NCI-H2227 (cell line): Measurements from ENCODE around the gene CYP2W1.
"Not testable (repeated sequence)": the region's sequence is repeated elsewhere in the genome, so short reads cannot be mapped to it uniquely, and the experiment has no call there.

Experiments
- DNase-seq: peaks from one replicate; lab custom pipeline; 2025; ENCODE audit not compliant: unreplicated experiment; lab: John Stamatoyannopoulos, UW

The CYP2W1 gene

DNA sequence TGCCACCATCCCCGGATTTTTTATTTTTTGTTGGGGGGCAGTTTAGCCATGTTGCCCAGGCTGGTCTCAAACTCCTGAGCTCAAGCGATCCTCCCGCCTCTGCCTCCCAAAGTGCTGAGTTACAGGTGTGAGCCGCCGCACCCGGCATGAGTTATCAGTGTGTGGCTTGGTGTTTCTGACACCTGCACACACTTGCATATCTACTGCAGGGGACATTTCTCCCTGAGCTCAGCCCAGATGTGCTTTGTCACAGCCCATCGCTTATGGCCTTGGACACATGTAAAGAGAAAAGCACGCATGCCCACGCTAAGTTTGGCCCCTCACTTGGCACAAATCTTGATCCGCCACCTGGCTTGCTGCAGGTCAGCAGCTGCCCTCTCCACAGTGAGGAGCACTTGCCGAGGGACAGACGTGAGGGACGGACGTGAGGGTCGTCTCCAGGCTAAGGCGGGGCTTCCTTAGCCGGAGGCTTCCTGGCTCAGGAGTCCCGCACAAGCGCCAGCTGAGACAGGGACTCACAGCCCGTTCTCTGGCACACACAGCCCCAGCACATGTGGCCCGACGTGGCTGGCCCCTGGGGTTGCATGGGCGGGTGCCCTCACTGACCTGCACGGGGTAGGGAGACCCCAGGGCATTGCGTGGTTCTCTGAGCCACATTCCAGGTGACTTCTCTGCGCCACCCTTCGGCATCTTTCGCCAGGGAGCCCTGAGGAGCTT, 11.8 kb downstream of the CYP2W1 start:
- DNase-seq: no peak

DNA sequence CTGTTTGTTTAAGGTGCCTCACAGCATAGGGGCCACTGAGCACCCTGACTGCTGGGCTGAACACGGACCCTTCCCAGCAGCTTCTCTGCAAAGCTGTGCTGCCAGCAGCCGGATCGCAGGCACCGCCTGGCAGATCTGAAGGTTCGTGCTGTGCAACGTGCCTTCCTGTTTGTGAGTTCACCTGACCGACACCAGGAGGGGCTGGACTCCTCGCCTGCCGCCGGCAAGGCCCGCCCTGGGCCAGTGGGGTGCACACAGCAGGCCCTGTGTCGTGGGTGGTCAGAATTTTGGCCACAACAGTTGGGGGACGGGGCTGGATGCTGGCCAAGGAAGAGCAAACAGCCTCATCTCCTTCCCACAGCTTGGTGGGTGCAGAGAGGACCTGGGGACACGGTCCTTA, 12.6 kb downstream of the CYP2W1 start:
- DNase-seq: no peak

DNA sequence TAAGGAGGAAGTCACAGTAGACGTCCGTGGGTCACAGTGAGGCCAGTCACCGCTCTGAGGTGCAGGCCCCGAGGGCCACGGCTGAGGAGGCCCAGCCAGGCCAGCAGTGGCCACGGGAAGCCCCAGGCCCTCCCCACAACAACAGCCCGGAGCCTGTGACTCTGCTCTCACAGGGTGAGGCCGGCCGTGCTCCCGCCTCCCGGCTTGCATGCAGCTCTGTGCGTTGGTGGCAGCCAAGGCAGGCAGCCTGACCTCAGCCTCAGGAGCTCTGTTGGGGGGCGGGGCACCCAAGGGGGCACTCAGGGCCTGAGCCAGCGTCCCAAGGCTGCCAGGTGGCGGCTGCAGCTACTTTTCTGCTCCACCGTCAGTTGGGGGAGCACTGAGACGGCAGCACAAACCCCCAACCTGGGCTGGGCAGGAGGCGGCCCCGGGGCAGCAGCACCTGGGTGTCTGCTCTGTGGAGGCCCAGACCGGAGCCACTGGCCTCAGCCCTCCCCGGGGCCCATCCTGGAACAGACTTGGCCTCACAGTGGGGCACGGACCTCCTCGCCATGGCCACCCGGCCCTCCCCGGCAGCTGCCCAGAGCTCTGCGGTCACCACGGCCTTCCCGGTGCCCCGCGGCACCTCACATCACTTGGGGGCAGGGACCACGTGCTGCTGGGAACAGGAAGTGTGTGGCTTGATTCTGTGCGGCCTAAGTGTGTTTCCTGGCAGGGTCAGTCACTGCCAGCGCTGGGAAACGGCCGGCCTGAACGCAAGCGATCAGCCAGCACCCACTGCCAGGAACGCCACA, 13.3 kb downstream of the CYP2W1 start:
- no peak for DNase-seq

DNA sequence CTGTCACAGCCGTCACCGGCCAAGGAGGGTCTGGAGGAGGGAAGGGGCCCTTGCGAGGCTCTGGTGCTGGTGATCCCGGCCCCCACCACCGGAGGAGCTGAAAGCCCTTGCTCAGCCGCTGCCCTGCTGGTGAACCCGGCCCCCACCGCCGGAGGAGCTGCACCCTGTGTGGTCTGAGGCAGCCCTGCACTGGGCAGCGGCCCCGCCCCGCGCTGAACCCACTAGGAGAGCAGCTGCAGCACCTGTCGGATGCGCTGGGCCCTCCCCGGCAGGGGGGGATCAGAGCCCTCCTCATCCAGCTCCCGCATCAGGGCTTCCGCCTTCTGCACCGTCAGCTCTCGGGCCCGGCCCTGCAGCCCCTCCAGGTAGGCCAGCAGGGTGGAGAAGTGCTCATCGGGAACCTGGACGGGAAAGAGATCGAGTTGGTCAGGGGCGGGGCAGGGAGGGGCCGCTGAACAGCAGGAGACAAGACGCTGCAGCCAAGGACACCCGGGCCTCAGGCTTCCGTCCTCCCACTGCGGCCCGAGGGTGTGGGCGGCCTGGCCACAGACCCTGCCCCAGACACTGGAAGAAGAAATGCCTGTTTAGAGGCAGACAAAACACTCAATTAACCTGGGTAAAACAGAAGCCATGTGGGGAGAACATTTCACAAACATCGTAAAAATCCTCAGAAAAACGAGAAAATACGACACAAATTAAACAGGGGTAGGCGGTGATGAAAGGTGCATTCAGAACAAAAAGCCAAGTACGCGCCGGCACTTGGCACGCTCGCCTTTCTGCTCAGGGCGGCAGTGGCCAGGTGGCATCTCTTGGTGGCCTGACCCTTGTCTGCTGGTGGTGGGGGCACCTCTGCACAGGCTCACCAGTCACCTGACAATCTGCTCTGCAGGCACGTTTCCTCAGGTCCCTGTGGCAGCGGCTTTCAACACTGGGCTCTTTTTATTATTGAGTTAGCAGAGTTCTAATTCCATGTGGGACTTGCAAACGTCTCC, 14.7 kb downstream of the CYP2W1 start:
- peak; percentile 51 for DNase-seq

DNA sequence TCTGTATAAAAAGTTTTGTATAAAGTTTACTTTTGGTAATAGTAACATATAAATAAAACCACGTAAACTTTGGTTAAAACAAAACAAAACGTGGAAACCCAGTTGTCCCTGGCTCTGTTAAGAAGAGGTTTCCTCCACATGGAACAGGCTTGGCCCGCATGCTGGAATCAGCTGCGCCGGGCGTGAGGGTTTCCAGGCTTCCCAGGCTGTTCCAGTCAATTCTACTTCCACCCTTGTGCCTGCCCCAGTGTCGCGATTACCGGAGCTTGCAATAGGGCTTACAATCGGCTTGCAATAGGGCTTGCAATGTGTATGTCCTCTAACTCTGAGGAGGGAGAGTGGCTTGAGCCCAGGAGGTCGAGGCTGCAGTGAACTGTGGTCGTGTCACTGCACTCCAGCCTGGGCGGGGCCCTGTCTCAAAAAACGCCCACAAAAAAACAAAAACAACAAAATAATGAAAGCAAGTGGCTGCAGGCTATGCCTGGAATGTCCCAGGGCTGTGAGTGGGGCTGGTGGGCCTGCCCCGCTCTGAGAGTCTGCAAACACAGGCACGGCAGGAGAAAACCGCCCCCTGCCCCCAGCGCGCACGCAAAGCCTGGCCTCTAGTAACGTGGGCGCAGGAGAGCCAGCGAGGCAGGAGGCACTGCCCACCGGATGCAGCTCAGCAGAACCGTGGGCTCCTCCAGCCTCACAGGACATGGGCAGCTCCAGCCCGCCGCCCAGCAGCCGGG, 16.3 kb downstream of the CYP2W1 start:
- DNase-seq: no peak

DNA sequence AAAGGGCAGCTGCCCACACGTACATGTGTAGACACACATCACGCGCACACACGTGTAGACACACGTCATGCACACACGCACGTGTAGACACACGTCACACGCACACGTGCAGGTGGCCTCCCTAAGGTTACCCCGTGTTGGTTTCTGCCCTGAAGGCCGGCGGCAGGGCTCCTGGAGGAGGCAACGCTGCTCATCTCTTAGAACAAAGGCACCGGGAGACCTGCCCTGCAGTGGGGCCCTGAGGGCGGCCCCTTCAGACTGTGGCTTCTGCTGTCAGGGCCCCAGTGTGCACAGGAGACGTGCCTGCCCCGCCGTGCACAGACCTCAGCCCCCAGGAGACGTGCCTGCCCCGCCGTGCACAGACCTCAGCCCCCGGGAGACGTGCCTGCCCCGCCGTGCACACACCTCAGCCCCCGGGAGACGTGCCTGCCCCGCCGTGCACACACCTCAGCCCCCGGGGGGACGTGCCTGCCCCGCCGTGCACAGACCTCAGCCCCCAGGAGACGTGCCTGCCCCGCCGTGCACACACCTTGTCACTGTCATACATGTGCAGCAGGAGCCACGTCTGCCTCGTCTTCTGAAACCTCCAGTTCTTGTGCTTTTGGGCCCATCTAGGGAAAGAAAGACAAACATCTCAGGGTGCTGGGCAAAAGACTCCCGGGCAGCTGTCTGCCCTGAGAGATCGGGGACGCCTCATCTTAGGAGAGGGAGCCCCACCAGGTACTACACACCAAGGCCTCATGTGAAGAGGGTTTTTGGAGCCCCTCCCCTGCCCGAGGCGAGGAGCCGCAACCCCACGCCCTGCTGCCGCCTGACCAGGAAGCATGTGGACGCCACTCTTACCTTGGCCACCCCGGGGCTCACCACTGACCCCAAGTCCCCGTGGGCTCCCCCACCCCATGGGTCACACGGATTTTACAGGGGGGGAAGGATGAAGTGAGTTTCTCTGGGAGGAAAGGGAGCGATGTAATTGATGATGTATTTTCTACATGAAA, 17.3 kb downstream of the CYP2W1 start:
- no peak for DNase-seq

DNA sequence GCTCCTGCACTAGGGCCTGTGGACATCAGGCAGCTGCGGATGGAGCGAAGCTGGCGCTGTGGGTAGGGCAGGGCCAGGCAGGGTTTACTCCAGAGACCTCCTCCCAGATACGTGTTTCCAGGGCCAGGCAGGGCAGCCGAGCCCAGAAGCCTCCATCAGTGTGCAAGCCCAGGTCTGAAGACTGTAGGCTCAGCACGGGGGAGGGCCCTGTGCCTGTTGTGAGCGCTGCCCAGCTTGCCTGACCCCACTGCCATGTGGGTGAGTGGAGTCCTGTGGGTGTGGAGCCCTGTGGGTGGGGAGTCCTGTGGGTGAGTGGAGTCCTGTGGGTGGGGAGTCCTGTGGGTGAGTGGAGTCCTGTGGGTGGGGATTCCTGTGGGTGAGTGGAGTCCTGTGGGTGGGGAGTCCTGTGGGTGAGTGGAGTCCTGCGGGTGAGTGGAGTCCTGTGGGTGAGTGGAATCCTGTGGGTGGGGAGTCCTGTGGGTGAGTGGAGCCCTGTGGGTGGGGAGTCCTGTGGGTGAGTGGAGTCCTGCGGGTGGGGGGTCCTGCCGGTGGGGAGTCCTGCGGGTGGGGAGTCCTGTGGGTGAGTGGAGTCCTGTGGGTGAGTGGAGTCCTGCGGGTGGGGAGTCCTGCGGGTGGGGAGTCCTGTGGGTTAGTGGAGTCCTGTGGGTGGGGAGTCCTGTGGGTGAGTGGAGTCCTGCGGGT, 18.2 kb downstream of the CYP2W1 start:
- DNase-seq: not testable (repeated sequence)

DNA sequence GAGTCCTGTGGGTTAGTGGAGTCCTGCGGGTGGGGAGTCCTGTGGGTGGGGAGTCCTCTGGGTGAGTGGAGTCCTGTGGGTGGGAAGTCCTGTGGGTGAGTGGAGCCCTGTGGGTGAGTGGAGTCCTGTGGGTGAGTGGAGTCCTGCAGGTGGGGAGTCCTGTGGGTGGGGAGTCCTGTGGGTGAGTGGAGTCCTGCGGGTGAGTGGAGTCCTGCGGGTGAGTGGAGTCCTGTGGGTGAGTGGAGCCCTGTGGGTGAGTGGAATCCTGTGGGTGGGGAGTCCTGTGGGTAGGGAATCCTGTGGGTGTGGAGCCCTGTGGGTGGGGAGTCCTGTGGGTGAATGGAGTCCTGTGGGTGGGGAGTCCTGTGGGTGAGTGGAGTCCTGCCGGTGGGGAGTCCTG, 19.0 kb downstream of the CYP2W1 start:
- not testable (repeated sequence) for DNase-seq

DNA sequence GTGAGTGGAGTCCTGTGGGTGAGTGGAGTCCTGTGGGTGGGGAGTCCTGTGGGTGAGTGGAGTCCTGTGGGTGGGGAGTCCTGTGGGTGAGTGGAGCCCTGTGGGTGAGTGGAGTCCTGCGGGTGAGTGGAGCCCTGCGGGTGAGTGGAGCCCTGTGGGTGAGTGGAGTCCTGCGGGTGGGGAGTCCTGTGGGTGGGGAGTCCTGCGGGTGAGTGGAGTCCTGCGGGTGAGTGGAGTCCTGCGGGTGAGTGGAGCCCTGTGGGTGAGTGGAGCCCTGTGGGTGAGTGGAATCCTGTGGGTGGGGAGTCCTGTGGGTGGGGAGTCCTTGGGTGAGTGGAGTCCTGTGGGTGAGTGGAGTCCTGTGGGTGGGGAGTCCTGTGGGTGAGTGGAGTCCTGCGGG, 19.5 kb downstream of the CYP2W1 start:
- DNase-seq: not testable (repeated sequence)

DNA sequence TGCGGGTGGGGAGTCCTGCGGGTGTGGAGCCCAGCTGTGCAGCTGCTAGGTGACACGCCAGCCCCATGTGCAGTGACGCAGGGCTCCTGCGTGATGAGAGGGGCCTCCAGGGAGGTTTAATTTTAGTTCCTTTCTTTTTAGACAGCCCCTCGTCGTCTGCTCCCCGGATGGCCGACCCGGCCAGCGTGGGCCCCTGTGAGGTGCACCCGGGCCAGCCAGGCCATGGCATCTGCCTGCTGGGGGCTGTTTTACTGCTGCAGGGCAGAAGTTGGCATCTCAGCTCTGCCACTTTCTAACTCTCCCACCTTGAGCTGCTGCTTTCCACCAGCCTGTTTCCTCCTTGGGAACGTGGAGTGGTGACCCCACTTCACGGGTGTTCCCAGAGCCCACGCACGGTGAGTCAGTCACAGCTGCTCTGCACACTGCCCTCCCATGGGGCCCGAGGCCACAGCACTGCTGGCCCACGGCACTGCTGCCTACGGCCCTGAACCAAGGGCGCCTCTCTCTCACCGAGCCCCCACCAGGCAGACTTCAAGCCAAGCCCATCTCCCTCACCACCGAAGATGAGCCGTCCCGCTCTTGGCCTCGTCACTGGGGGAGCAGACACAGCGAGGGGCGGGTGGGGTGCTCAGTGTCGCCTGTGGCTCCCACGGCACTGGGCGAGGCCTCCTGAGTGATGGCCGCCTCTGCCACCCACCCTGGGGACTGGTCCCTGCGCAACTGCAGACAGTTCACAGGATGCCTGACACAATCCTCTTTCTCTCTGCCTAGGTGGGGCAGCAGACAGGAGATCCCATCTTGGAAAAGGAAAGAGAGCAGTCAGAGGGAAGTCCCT, 21.3 kb downstream of the CYP2W1 start:
- DNase-seq: no peak

DNA sequence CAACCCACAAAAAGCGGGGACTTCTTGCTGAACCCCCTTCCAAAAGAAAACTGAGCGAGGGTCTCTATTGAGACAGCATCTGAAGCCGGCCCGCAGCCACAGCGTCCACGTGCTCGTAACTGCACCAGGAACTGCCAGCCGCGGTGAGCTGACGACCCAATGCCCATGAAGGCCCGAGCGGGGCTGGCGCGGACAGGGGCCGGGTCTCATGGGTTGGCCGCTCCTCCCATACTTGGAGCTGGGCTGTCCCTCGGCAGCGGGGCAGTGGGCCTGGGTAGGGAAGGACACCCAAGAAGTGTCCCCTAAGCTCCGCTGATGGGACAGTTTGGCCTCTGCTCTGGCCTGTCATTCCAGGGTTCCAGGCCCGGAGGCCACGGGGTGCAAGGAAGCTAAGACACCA, 22.3 kb downstream of the CYP2W1 start:
- no peak for DNase-seq

DNA sequence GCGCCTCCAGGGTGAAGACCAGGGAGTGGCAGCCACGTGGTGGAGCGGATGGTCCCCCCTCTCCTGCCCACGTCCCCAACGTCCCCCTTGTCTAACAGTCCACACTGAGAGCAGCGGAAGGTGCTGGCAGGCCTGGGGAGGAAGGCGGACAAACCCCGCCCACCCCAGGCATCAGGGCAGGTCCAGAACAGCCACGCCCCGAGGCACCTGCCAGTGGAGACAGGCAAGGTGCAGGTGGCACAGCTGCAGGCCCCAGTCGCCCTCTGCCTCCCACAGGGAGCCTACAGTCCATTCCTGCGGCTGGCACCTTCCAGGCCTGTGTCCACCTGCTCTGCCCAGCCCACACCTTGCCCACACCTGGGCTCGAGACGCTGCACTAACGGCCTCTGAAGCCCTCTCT, 24.9 kb downstream of the CYP2W1 start:
- DNase-seq: no peak

DNA sequence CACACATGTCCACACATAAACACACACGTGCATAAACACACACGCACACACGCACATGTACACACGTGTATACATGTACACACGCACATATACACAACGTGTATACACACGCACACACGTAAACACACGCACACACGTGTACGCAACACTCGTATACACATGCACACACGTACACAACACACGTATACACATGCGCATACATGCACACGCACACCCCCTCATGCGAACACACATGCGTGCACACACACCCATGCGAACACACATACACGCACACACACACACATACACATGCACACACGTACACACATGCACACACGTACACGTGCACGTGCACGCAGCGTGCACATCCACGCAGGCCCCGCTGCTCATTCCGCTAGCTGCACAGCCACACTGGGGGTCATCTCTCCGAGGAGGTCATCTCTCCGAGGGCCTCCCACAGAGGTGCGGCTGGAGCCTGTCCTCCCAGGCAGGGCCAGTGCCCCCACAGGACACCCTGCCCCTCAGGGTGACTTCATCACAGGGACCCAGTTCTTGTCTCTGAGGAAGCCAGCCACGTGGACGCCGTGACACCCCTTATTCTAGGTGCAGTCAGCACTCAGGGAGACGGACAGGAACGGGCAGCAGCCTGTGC, 25.9 kb downstream of the CYP2W1 start:
- DNase-seq: no peak

DNA sequence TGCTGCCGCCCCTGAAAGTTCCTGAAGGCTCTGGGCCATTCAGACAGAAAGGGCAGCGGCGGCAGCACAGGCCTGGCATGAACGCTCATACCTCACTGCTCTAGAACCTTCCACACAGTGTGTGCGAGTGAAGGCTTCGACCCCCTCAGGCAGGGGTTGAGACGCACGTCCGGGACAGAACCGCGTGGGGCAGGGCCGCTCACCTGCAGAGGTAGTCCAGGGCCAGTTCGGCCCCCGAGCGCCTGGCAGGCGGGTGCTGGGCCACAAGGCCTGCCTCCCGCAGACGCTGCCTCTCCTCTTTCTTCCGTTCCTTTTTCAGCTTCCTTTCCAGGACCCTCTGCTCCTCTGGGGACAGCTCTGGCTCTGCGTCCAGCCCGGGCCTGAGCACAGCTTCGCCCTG, 26.8 kb downstream of the CYP2W1 start:
- no peak for DNase-seq

DNA sequence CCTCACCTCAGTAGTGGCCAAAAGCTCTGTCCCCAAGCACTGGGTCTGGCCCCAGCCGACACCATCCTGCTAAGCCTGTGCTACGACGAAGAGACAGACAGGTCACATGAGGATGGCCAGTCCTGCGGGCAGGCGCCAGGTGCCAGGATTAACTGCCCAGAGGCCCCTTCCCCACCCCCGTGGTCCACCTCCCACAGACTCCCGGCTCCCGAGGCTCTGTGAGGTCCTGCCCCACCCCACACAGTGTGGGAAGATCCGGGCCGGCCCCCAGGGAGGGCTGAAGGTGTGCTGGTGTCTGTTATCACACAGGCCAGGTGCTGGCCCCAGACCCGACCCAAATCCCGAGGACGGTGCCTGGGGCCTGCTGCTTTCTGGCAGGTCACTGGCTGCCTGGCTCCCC, 27.2 kb downstream of the CYP2W1 start:
- DNase-seq: no peak

DNA sequence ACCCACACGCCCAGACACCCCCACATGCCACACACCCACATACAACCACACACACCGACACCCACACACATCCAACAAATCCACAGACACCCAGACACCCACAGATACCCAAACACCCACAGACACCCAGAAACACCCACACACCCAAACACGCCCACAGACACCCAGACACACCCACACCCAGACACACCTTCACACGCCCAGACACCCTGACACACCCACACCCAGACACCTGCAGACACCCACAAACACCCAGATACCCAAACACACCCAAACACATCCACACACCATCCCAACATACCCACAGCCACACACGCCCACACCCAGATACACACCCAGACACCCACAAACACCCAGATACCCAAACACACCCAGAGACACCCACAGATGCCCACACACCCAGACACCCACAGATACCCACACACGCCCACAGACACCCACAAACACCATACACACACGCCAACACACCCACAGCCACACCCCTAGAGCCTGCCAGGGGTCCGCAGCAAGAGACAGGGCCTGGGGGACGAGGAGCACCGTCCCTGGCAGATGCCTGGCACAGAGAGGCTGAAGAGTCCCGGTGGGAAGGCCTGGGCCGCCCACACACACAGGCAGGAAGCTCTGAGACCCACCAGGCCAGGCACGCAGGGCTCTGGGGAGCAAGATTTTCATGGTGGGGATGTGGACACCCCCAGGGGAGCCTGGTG, 28.5 kb downstream of the CYP2W1 start:
- DNase-seq: no peak
